GM18861 (cell line): ENCODE results near the gene ABHD12B.

Experiments
- ATAC-seq: cut with Tn5 transposase; IDR thresholded peaks from one replicate; pipeline ENCODE4 v1.9.1; 2021; ENCODE audit not compliant: unreplicated experiment

The ABHD12B gene

GRCh38 chr14:50839048-50839447 is 32.8 kb upstream of the ABHD12B start:
- ATAC-seq = no peak

GRCh38 chr14:50839691-50840090 is 32.2 kb upstream of the ABHD12B start:
- ATAC-seq = no peak

- no peak for ATAC-seq
Observed at GRCh38 chr14:50844391-50844790, 27.5 kb upstream of the ABHD12B start.

GRCh38 chr14:50845166-50845565 is 26.7 kb upstream of the ABHD12B start:
- no peak for ATAC-seq

- no peak for ATAC-seq
Observed at GRCh38 chr14:50846226-50846880, 25.5 kb upstream of the ABHD12B start.

- ATAC-seq = no peak
Observed at GRCh38 chr14:50853891-50854290, 18.0 kb upstream of the ABHD12B start.

- no peak for ATAC-seq
Observed at GRCh38 chr14:50854521-50854920, 17.3 kb upstream of the ABHD12B start.

GRCh38 chr14:50855558-50855957 is 16.3 kb upstream of the ABHD12B start:
- ATAC-seq = no peak

- ATAC-seq = no peak
Observed at GRCh38 chr14:50856660-50857059, 15.2 kb upstream of the ABHD12B start.

GRCh38 chr14:50859296-50859624 is 12.6 kb upstream of the ABHD12B start:
- ATAC-seq = no peak

GRCh38 chr14:50860478-50861086 is 11.3 kb upstream of the ABHD12B start:
- ATAC-seq = no peak

- no peak for ATAC-seq
Observed at GRCh38 chr14:50862036-50862570, 9.8 kb upstream of the ABHD12B start.

- ATAC-seq = no peak
Observed at GRCh38 chr14:50864237-50864636, 7.6 kb upstream of the ABHD12B start.

- ATAC-seq = no peak
Observed at GRCh38 chr14:50864946-50865345, 6.9 kb upstream of the ABHD12B start.

- no peak for ATAC-seq
Observed at GRCh38 chr14:50865391-50866076, 6.3 kb upstream of the ABHD12B start.

- ATAC-seq = no peak
Observed at GRCh38 chr14:50871228-50871627, 625 bp upstream of the ABHD12B start.

GRCh38 chr14:50874757-50875156 is 2.9 kb downstream of the ABHD12B start:
- no peak for ATAC-seq

- peak; percentile 92 for ATAC-seq
Observed at GRCh38 chr14:50875359-50876070, 3.7 kb downstream of the ABHD12B start.

- no peak for ATAC-seq
Observed at GRCh38 chr14:50882932-50883826, 11.3 kb downstream of the ABHD12B start.

- no peak for ATAC-seq
Observed at GRCh38 chr14:50883827-50884197, 12.0 kb downstream of the ABHD12B start.

- ATAC-seq = no peak
Observed at GRCh38 chr14:50887476-50887875, 15.6 kb downstream of the ABHD12B start.
